CD14-positive monocyte (primary cell): ENCODE data around the gene RXFP3. TPM values are rescaled to one million over a fixed set of nuclear protein-coding genes. Genes with fewer than 3 reads are reported as not detected.
"Not testable (repeated sequence)": the region's sequence is repeated elsewhere in the genome, so short reads cannot be mapped to it uniquely, and the experiment has no call there.

Experiments used
- DNase-seq, 3 donors: peaks; one replicate each; pipeline ENCODE4 v3.0.0-alpha.2; 2011 to 2022
- H2AFZ ChIP-seq: 2 replicates; pipeline ENCODE4 v1.6.0; 2012; ENCODE audit warnings: mild to moderate bottlenecking, low read depth, low read length, inconsistent platforms; ENCODE audit not compliant: insufficient read depth, poor library complexity, severe bottlenecking
- H3K27ac ChIP-seq, 2 donors: 1 replicate in 1 of 2; 2 replicates in 1 of 2; pipeline ENCODE4 v1.5.1; 2012 to 2013; ENCODE audit warnings: low read length in 2 of 2, control low read depth in 1 of 2, inconsistent platforms in 1 of 2, low read depth in 1 of 2, mild to moderate bottlenecking in 1 of 2
- H3K27me3 ChIP-seq, 2 donors: one replicate each; pipeline versions ENCODE4 v1.6.0 to v1.6.1; 2011 to 2013; ENCODE audit warnings: low read length in 2 of 2; ENCODE audit not compliant: control insufficient read depth in 2 of 2, insufficient read depth in 2 of 2
- H3K36me3 ChIP-seq, 2 donors: replicated peaks in 1 of 2; 1 replicate in 1 of 2; 2 replicates in 1 of 2; pipeline versions ENCODE4 v1.5.1 to v1.6.1; 2012 to 2013; ENCODE audit warnings: low read length in 2 of 2, control low read depth in 1 of 2, inconsistent platforms in 1 of 2, mild to moderate bottlenecking in 1 of 2; ENCODE audit not compliant: insufficient read depth in 2 of 2, control insufficient read depth in 1 of 2
- H3K4me1 ChIP-seq, 2 donors: 1 replicate in 1 of 2; 2 replicates in 1 of 2; pipeline versions ENCODE4 v1.5.1 to v1.6.1; 2012 to 2013; ENCODE audit warnings: low read length in 2 of 2, control low read depth in 1 of 2, inconsistent platforms in 1 of 2, mild to moderate bottlenecking in 1 of 2, moderate library complexity in 1 of 2; ENCODE audit not compliant: insufficient read depth in 2 of 2, control insufficient read depth in 1 of 2
- H3K4me2 ChIP-seq: replicated peaks from 2 replicates; pipeline ENCODE3; 2012; ENCODE audit warnings: low read length, moderate library complexity, mild to moderate bottlenecking; ENCODE audit not compliant: poor library complexity, severe bottlenecking; ENCODE audit errors: extremely low read depth
- H3K4me3 ChIP-seq, 3 experiments: fragments of 200-600 bp in 1 of 3; sonication (generic) in 1 of 3; replicated peaks in 1 of 3; 1 replicate in 2 of 3; 2 replicates in 1 of 3; pipeline ENCODE4 v1.5.1; 2011 to 2013; ENCODE audit warnings: low read length in 3 of 3, mild to moderate bottlenecking in 3 of 3, control low read depth in 2 of 3, low read depth in 2 of 3, inconsistent platforms in 1 of 3, moderate library complexity in 1 of 3
- H3K79me2 ChIP-seq: 2 replicates; pipeline ENCODE4 v1.6.0; 2012; ENCODE audit warnings: mild to moderate bottlenecking, control low read depth, inconsistent platforms, low read length, moderate library complexity; ENCODE audit not compliant: insufficient read depth
- H3K9ac ChIP-seq: 2 replicates; pipeline ENCODE4 v1.6.0; 2017; ENCODE audit warnings: low read length, mild to moderate bottlenecking; ENCODE audit not compliant: insufficient read depth, poor library complexity, severe bottlenecking
- H3K9me3 ChIP-seq, 2 donors: replicated peaks in 1 of 2; 1 replicate in 1 of 2; 2 replicates in 1 of 2; pipeline versions ENCODE4 v1.5.1 to v1.6.1; 2012 to 2013; ENCODE audit warnings: low read length in 2 of 2, control low read depth in 1 of 2; ENCODE audit not compliant: control insufficient read depth in 1 of 2, insufficient read depth in 1 of 2
- H4K20me1 ChIP-seq: 2 replicates; pipeline ENCODE4 v1.6.0; 2012; ENCODE audit warnings: mild to moderate bottlenecking, low read length, control low read depth, moderate library complexity; ENCODE audit not compliant: insufficient read depth
- H3K27ac Mint-ChIP-seq, 7 donors: one replicate each; pipeline ENCODE4 v1.8.0; 2020; ENCODE audit warnings: mild to moderate bottlenecking in 7 of 7, mixed read lengths in 7 of 7, moderate library complexity in 6 of 7, inconsistent platforms in 2 of 7
- H3K27me3 Mint-ChIP-seq, 3 donors: one replicate each; pipeline ENCODE4 v1.8.0; 2021 to 2022; ENCODE audit warnings: low read depth in 3 of 3, mild to moderate bottlenecking in 3 of 3, mixed read lengths in 3 of 3, moderate library complexity in 3 of 3, inconsistent platforms in 1 of 3
- H3K36me3 Mint-ChIP-seq, 2 donors: one replicate each; pipeline ENCODE4 v1.8.0; 2020; ENCODE audit warnings: mixed read lengths in 2 of 2, inconsistent platforms in 1 of 2, mild to moderate bottlenecking in 1 of 2
- H3K4me1 Mint-ChIP-seq: one replicate; pipeline ENCODE4 v1.8.0; 2020; ENCODE audit warnings: mild to moderate bottlenecking, mixed read lengths
- H3K4me3 Mint-ChIP-seq, 2 donors: one replicate each; pipeline ENCODE4 v1.8.0; 2020; ENCODE audit warnings: mild to moderate bottlenecking in 2 of 2, mixed read lengths in 2 of 2, moderate library complexity in 1 of 2
- H3K9me3 Mint-ChIP-seq, 7 donors: one replicate each; pipeline ENCODE4 v1.8.0; 2020 to 2022; ENCODE audit warnings: mixed read lengths in 7 of 7, mild to moderate bottlenecking in 6 of 7, moderate library complexity in 6 of 7, inconsistent platforms in 2 of 7
- WGBS: methylation state at CpG from one replicate; pipeline ENCODE4 v1.1.5; 2013; ENCODE audit warnings: missing lambda C conversion rate; ENCODE audit not compliant: insufficient coverage; 5-methylcytosine and 5-hydroxymethylcytosine counted together
- intact Hi-C, 2 donors: fragments of 100-400 bp; cut with micrococcal nuclease; formaldehyde crosslinking; loops; one replicate each; pipeline versions ENCODE4 v1.15.0 to v1.15.1; 2023
- polyA plus RNA-seq, 3 donors: library from polyadenylated mRNA; depleted of rRNA in 1 of 3; unstranded in 2 of 3; stranded (reverse) in 1 of 3; fragments of 300-500 nt in 2 of 3; fragments of >200 nt in 1 of 3; fragmentation: Illumina TruSeq in 2 of 3; gene quantifications; 1 replicate in 2 of 3; 2 replicates in 1 of 3; pipeline ENCODE4 v1.2.3, GENCODE V29; 2012 to 2021
- TF ChIP-seq, protein P1 (sequence below): fragments of 200-600 bp; IDR thresholded peaks from one replicate; pipeline ENCODE4 v1.8.0; 2022; ENCODE audit warnings: antibody characterized with exemption, mild to moderate bottlenecking

RXFP3 gene
- polyA plus RNA-seq, 3 donors = not detected

DNA sequence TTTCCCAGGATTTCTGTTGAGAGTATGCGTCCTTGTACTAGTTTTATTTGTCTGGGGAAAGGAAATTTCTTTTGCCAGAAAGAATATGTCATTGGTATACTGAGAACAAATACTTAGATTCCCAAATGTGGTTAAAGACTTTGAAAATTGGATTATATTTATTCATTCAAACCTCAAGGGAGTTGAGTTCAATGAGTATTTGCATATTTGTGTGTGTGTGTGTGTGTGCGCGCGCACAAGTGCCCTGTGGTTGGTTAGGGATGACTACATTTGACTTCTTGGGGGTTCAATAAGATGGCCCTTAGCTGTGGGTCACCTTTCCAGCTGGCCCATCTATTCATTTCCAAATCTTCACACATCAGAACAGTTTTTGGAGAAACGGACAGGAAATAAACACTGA lies 4.9 kb downstream of the RXFP3 start:
- Histone ChIP-seq H3K4me3 (no peak overlapping the region), H3K27me3 (peaks cover 12 to 47% of the 10 kb centered on the region in 2 donors), H3K36me3 (no peaks in the 10 kb centered on the region), H4K20me1 (no peaks in the 10 kb centered on the region), H3K79me2 (no peaks in the 10 kb centered on the region), H3K9ac (no peak overlapping the region), H3K4me1 (no peaks in the 10 kb centered on the region), H2AFZ (no peak overlapping the region), H3K9me3 (no peaks in the 10 kb centered on the region), H3K4me2 (no peak overlapping the region), H3K27ac (no peak overlapping the region)
- intact Hi-C loops = no loop called here
- peak overlapping the region in 1 of 7 donors; percentile 4 for H3K27ac Mint-ChIP-seq
- peaks cover 3% of the 10 kb centered on the region for H3K4me1 Mint-ChIP-seq
- peaks cover 0 to 21% (median 9%) of the 10 kb centered on the region in 7 donors for H3K9me3 Mint-ChIP-seq
- H3K36me3 Mint-ChIP-seq = no peaks in the 10 kb centered on the region
- TF ChIP-seq, protein P1, sequence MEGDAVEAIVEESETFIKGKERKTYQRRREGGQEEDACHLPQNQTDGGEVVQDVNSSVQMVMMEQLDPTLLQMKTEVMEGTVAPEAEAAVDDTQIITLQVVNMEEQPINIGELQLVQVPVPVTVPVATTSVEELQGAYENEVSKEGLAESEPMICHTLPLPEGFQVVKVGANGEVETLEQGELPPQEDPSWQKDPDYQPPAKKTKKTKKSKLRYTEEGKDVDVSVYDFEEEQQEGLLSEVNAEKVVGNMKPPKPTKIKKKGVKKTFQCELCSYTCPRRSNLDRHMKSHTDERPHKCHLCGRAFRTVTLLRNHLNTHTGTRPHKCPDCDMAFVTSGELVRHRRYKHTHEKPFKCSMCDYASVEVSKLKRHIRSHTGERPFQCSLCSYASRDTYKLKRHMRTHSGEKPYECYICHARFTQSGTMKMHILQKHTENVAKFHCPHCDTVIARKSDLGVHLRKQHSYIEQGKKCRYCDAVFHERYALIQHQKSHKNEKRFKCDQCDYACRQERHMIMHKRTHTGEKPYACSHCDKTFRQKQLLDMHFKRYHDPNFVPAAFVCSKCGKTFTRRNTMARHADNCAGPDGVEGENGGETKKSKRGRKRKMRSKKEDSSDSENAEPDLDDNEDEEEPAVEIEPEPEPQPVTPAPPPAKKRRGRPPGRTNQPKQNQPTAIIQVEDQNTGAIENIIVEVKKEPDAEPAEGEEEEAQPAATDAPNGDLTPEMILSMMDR = no peak
- peaks cover 39 to 52% (median 47%) of the 10 kb centered on the region in 3 donors for H3K27me3 Mint-ChIP-seq
- H3K4me3 Mint-ChIP-seq = peak overlapping the region in 1 of 2 donors; percentile 14
- WGBS = no CpG with 5 or more reads among the region's 5 CpGs
- no peak for DNase-seq

- peaks cover 12 to 18% (median 15%) of the 10 kb centered on the region in 3 donors for H3K27me3 Mint-ChIP-seq
- no peak for DNase-seq
- H3K4me1 Mint-ChIP-seq = no peaks in the 10 kb centered on the region
- H3K9ac ChIP-seq = no peak overlapping the region
- H3K36me3 Mint-ChIP-seq = no peaks in the 10 kb centered on the region
- H3K9me3 ChIP-seq = no peaks in the 10 kb centered on the region
- peaks cover 0 to 4% (median 0%) of the 10 kb centered on the region in 7 donors for H3K9me3 Mint-ChIP-seq
- H3K27ac Mint-ChIP-seq = no peak overlapping the region
- TF ChIP-seq, protein P1 = no peak
- no peak overlapping the region for H3K27ac ChIP-seq
- no peaks in the 10 kb centered on the region for H3K4me1 ChIP-seq
- no peak overlapping the region for H2AFZ ChIP-seq
- H3K27me3 ChIP-seq = peaks cover 2 to 14% of the 10 kb centered on the region in 2 donors
- no peak overlapping the region for H3K4me3 ChIP-seq
- intact Hi-C loops = no loop called here
- whole genome bisulfite sequencing = 87% methylated on average over 10 of the region's 12 CpGs
- no peaks in the 10 kb centered on the region for H3K79me2 ChIP-seq
- no peak overlapping the region for H3K4me3 Mint-ChIP-seq
- no peak overlapping the region for H3K4me2 ChIP-seq
- H4K20me1 ChIP-seq = no peaks in the 10 kb centered on the region
- H3K36me3 ChIP-seq = no peaks in the 10 kb centered on the region
These were observed 8.5 kb downstream of the RXFP3 start for GRCh38 chr5:33944543-33945132.

DNA sequence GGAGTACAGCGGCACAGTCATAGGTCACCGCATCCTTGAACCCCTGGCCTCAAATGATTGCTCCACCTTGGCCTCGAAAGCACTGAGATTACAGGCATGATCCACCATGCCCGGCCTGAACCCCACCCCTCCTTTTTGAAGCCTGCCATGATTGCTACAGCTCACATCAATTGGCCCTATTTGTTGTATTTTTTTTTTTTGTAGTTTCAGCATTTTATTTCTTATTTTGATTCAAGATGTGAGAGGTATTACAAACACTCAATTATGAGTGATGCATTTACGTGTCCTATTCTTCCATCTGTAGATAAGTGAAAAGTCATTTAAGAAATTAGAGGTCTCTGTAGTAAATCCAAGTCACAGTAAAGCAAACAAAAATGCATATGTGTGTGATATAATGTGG lies 16.0 kb downstream of the RXFP3 start:
- H3K9ac ChIP-seq, H3K36me3 ChIP-seq, H4K20me1 ChIP-seq, H3K27me3 ChIP-seq, H3K4me1 Mint-ChIP-seq, H3K79me2 ChIP-seq, H3K4me3 Mint-ChIP-seq, H3K4me2 ChIP-seq, H3K27ac Mint-ChIP-seq, H2AFZ ChIP-seq, DNase-seq, H3K9me3 ChIP-seq, H3K36me3 Mint-ChIP-seq, H3K4me3 ChIP-seq, H3K4me1 ChIP-seq, H3K27ac ChIP-seq, H3K27me3 Mint-ChIP-seq, intact Hi-C loops: not testable (repeated sequence)
- no CpG with 5 or more reads among the region's 5 CpGs for WGBS
- peaks cover 0 to 11% (median 6%) of the 10 kb centered on the region in 7 donors for H3K9me3 Mint-ChIP-seq
